ENCODE measurements around the gene KIAA1328.

Gene KIAA1328

GRCh38 chr18:37230768-37231167 is 401.8 kb downstream of the KIAA1328 start:
- DNase-seq = no peak

- DNase-seq = no peak
These were observed 402.3 kb downstream of the KIAA1328 start for GRCh38 chr18:37231251-37231650.

DNA sequence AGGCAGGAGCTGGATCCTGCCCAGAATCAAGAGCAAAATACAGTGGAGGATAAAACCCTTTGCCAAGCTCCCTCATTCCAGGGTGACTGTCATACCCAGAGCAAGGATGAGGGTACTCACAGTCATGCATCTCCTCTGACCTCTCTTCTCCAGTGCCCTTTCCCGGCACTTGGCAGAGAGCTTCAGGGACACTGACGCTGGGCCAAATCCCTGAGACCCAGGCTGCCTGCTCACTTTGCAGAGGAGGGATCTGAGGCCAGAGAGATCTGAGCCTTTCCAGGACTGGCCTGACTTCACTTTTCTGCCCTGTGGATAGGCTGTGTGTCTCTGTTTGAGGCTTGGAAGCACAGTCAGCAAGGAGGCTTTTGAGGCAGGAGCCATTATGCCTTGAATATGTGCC is 406.7 kb downstream of the KIAA1328 start:
- no peak for DNase-seq

DNA sequence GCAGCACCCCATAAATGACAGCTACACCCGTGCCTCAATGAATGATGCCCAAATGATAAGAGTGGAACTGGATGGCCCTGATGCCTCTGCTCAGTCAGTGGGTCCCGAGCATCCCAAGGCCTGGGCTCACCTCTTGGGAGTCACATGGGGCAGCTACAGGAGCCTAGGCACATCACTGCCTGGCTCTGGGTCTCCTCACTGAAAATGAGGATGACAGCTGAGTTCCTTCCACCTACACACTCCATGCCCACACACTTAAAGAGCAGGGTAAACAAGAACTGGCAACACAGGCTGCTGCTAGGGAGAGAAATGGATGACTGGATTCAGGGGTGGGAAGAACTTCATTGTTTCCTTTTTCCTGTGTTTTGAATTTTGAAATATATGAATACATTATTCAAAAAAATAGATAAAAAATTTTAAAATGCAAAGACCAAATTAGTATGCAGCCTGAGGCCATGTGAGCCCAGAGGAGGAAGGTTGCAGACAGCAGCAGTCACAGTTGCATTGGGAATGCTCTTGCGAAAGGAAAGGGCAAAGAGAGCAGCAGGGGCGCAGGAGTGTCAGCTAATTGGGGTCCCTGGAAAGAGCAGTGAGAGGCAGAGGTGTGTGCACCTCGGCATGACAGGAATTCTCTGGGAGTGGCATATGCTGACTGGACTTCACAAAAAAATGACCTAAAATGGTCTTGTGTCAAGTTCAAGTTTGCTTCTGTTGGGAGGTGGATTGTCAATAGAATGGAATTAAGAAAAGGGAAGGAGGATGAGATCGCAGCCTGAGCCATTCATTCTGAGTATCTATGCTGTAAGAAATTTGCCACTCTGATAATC is 409.6 kb downstream of the KIAA1328 start:
- DNase-seq = no peak

DNA sequence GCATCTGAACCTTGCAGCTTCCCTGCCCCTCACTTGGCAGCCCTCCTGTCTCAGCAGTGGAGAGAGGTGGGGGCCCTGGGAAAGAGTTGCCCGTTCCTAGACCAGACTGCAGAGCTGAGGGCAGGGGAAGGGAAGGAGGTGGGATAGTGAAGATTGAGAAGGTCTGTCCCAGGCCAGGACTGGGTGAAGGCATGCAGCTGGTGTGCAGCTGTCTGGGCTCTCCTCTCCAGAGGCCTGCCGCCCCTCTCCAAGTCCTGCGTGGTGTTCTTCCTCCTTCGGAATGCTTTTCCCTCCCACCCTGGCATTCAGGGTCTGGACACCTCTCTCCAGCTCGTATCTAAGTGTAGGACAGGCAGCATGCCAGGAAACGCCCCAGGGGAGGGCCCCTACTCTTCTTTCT is 413.2 kb downstream of the KIAA1328 start:
- DNase-seq = no peak

GRCh38 chr18:37242826-37243560 is 414.1 kb downstream of the KIAA1328 start:
- no peak for DNase-seq

DNA sequence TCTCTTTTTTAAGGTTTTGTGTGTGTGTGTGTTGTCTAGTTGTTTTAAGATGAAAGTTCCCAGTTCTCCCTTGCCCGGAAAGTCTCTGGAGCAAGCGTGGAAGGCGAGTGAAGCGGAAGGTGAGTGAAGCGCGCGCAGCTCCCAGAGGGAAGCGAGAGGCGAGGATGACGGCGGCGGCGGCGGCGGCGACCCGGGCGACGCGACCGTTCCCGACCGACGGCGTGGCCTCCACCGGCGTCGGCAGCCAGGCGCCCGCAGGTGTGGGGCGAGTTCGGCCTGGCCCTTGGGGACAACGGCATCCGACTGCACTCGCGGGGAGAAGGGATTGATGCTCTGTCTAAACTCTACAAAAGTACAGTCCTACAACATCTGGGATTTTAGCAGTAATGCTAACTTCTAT is 414.8 kb downstream of the KIAA1328 start:
- DNase-seq = no peak

DNA sequence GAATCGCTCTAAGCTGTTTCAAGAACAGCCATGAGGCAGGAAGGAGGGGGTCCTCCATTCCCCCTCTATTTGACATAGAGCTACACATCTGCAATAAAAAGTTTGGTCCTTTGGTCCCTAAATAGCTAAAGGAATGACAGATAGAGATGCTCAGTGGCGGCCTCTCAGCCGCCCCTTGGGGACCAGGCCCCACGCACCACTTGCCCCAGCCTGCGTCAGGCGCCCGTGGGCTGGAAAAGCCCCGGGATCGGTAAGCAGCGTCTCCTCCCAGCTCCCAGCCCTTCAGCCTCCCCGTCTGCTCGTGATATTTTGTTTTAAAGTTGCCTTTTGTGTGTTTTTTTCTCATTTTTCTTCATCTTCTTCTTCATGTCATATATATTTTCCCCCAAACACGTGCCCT is 415.7 kb downstream of the KIAA1328 start:
- no peak for DNase-seq

- DNase-seq = no peak
These were observed 417.9 kb downstream of the KIAA1328 start for GRCh38 chr18:37246779-37247340.

DNA sequence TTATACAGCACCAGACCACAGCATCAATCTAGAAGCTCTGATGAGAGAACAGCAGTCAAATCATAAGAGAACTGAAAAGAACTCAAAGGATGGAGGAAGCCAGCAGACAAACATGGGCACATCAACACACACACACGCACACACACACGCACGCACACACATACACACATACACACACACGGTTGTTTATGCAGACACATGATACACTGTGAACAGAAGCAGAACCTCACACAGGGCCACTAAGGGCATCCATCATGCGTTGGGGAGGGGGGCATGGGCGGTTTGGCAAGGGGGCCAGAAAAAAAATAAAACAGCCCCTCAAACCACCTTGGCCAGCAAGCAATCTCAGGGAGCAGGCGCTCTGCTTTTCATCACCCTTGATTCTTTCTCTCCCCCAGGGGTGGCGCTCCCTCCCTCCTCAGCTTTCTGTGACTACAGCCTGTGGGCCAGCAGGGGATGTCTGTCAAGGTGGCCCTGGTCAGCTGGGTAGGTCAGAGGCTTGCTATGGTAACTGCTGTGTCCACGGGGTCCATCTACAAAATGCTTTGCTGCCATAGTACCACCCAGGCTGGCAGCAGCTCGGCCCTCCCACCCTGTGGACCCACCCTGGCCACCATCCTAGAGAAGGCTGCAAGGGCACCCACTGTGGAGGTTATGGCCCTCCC is 418.7 kb downstream of the KIAA1328 start:
- no peak for DNase-seq

- DNase-seq = no peak
These were observed 419.4 kb downstream of the KIAA1328 start for GRCh38 chr18:37248281-37248680.

DNA sequence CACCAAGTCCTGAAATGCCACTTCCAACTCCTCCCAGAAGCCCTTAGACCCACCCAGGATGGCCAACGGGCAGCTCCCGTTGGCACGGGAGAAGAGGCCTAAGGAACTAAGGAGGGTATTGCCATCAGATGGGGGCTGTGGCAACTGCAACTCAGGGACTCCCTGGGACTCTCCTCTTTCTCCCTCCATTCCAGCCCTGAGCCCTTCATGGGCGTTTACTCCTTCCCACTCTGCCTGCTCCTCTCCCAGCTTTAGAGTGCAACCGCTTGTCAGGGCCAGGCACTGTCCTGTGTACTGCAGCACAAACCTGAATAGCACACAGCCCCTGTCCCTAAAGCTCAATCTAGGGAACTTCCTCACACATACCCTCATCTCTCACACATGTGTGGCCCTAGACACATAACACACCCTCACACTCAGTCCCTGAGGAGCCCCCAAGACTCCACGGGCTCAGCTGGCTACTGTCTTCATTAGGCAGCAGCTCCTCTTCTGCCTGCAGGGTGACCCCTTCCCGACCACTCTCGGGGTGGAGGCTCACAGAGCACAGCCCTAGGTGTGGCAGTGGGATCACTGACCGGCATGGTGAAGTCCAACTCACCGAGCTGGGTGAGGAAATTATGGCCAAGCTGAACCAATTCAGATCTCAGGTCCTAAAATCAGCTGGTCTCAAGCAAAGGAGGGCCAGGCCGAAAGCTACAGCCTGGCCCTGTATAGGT is 420.4 kb downstream of the KIAA1328 start:
- DNase-seq = no peak

DNA sequence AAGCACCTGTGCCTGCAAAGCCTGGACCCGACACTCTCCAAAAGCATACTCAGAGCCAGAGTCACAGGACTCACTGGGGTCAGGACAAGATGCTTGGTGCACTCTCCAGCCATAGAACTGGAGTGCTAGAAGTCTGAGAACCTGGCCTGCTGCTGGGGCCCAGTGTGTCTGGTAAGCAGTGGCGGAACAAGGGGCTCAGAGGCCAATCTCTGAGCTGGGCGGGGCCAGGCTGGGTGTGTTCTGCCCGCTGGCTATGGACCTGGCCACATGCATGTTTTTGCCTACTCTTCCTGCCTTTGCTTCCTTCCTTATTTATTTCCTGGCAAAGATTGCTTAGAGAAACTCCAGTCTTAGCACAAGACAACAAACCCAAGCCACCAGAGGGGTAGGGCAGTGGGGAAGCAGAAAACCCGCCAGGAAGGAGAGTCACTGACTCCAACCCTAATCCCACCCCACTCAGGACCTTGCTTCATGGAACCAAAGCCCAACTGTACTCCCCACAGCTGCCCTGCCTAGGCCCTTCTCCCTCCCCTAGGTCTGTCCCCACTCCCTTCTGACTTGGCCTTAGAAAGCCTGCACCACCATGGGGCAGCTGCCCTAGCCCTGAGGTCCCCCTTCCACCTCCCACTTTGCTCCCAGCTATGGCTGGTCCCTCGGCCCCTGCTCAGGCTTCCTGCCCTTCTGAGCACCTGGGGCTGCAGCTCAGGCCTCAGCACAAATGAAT is 421.1 kb downstream of the KIAA1328 start:
- DNase-seq = no peak

GRCh38 chr18:37251679-37252078 is 422.8 kb downstream of the KIAA1328 start:
- DNase-seq = no peak

- no peak for DNase-seq
These were observed 423.4 kb downstream of the KIAA1328 start for GRCh38 chr18:37252342-37252741.

DNA sequence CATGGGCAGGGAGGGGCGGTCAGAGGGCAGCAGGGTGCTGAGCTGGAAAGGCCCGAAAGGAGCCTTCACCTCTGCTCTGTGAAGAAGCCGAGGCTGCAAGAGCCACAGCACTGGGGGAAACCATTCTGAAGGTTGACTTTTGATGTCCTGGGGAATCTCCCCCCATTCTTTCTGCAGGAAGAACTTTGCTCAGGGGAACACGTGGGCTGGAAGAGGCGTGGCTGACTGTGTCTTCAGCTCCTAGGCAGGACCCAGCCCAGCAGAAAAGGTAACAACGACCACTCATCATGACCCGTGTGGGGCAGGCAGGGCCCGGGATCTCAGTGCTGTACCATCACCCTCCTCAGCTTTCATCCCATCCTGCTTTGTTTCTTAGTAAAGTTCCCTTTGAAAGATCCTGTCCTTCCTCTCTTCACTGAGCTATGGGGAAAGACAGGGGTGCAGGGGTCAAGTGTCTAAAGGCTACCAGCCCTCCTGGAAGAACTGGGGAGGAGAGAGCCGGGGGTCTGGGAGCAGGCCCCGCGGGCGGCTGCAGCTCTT is 424.0 kb downstream of the KIAA1328 start:
- DNase-seq = no peak

DNA sequence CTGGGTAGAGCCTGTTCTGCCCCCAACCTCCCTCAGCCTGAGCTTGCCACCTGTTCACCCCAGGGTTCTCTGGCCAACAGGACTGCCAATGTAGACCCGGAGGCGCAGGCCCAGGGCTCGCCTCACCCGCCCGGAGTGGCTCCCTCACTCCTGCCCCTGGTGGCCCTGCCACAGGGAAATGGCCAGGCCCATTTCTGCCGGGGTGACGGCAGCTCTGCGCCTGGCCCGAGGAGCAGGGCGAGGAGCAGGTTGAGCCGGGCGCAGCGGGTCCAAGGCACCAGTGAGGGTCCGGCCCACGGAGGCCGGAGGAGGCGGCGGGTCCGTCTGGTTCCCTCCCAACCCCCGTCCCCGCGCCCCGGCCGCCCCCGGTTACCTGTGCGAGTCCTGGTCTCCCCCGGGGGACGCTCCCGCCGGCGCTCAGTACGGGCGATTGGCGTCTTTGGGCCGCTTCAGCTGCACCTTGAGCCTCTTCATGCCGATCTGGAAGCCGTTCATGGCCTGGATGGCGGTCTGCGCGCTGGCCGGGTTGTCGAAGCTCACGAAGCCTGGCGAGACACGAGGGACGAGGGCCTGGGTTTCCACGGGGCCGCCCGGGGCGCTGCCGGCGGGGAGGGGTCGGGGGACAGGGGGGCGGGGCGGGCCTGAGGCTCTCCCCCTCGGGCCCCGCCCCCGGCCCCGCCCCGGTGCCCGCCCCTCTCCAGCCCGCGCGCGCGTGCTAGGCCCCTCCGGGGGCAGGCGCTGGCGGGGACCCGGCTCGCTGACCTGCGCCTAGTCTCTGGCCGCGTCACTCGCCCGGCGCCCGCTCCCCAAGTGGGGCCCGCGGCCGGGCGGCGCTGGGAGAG is 424.7 kb downstream of the KIAA1328 start:
- no peak for DNase-seq

DNA sequence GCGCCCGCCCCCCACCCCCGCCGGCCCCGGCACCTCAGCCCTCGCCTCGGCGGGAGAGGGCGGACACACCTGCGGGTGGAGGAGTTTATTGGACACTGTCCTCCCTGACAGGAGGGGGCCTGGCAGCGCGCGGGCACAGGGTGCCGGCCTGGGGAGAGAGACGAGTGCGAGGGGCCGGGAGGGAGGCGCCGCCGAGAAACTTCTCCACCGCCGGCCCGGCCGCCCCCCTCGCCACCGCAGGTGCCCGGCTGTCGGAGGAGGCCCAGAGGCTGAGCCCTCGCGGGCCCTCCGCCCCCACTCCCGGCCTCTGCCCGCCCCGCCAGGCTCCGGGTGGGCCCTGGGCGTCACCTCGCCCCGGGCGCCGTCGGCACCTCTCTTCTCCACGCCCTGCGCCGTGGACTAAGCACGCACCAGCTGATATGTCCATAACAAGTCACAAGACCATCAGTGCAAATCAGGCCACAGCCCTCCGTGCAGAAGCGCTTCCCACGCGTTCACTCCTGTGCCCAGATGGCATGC is 425.4 kb downstream of the KIAA1328 start:
- DNase-seq = no peak

GRCh38 chr18:37254973-37255372 is 426.0 kb downstream of the KIAA1328 start:
- DNase-seq = no peak

DNA sequence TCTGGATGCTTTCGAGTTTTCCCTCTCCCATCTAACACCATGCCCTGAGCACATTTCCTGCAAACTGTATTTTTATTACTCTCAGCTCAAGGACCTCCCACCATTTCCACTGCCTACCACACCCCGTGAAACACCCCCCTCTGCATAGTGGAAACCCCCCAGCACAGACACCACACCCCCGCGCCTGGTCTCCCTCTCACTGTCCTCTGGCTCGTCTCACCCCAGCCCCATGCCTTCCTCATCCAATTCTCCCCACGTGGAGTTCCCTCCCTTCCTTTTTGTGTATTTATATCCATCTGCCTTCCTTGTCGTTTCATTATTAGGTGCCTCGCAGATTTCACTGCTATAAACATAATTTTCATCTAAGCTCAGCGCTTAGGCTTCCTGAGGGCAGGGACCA is 429.2 kb downstream of the KIAA1328 start:
- no peak for DNase-seq

DNA sequence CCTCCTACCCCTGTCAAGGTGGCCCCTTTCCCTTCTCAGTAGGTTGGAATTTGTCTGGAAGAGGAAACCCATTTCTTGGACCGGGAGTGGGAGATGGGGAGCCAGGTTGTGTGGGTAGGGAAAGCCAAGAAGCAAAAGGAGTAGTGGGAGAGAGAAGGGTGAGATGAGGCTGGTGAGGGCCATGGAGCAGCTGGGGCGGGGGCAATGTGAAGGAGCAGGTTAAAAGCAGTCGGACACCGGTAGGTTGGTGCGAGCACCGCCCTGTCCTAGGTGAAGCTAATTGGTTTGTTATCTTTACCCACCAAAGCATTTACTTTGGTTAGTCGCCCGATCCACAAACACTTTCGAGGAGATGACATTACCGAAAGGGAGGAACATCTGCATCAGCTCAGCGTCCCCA is 429.9 kb downstream of the KIAA1328 start:
- no peak for DNase-seq
